GM20000 (cell line): Measurements from ENCODE around the gene DSCAM.

Experiments
- DNase-seq: peaks from one replicate; pipeline ENCODE4 v3.0.0; 2012; ENCODE audit warnings: low spot score
- TF ChIP-seq, protein P1 (sequence below): IDR thresholded peaks from 2 replicates; pipeline ENCODE4 v1.5.1; 2012; ENCODE audit warnings: mild to moderate bottlenecking, control low read depth; ENCODE audit errors: extremely low read depth, missing control alignments

Gene DSCAM

DNA sequence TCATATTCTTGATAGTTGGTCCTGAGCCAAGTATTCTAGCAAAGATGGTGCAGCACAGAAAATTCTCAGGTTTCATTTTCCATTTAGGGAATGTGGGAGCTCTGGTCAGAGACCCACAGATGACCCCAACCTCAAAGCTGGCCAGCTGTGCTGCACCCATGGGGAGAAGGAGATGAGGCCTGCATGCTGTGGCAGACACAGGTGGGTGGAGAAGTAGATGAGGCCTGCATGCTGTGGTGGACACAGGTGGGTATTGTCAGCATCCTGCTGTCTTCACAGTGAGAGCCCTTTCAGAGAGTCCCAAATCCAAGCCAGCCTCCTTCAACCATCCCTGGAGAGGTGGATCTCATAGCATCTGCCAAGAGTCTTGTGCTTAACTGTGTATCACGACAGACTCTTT, 77.7 kb downstream of the DSCAM start:
- TF ChIP-seq, protein P1, sequence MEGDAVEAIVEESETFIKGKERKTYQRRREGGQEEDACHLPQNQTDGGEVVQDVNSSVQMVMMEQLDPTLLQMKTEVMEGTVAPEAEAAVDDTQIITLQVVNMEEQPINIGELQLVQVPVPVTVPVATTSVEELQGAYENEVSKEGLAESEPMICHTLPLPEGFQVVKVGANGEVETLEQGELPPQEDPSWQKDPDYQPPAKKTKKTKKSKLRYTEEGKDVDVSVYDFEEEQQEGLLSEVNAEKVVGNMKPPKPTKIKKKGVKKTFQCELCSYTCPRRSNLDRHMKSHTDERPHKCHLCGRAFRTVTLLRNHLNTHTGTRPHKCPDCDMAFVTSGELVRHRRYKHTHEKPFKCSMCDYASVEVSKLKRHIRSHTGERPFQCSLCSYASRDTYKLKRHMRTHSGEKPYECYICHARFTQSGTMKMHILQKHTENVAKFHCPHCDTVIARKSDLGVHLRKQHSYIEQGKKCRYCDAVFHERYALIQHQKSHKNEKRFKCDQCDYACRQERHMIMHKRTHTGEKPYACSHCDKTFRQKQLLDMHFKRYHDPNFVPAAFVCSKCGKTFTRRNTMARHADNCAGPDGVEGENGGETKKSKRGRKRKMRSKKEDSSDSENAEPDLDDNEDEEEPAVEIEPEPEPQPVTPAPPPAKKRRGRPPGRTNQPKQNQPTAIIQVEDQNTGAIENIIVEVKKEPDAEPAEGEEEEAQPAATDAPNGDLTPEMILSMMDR, result no peak
- no peak for DNase-seq

DNA sequence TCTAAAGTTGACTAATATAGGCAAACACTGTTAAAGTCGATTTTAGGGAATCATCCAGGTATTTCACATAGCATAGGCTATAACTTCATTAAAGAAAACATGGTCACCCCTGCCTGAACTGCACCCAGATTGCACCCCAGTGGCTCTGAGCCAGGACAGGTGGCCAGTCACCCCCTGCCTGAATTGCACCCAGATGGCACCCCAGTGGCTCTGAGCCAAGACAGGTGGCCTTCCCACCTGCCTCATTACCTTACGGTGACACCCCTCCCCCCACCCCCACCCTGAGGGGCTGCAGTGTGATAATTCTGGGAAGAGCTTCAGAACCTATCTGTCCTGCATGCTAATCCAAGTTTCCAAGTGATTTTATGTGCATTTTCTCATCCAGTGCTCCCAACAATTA, 78.9 kb downstream of the DSCAM start:
- TF ChIP-seq, protein P1, result no peak
- no peak for DNase-seq

DNA sequence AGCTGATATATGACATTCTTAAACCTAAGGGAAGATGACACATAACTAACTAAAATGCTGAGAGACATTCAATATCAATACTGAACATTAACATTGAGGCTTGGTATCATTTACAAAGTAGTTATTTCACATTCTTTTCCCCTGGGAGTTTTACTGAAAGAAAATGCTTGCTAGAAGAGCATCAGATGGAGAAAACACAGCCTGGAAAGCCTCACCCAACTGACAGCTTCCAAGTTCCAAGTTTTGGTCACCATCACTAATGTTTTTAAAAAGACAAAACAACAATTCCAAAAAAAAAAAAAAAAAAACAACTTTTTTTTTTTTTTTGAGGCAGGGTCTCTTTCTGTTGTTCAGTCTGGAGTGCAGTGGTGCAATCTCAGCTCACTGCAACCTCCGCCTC, 80.6 kb downstream of the DSCAM start:
- TF ChIP-seq, protein P1, result no peak
- no peak for DNase-seq

DNA sequence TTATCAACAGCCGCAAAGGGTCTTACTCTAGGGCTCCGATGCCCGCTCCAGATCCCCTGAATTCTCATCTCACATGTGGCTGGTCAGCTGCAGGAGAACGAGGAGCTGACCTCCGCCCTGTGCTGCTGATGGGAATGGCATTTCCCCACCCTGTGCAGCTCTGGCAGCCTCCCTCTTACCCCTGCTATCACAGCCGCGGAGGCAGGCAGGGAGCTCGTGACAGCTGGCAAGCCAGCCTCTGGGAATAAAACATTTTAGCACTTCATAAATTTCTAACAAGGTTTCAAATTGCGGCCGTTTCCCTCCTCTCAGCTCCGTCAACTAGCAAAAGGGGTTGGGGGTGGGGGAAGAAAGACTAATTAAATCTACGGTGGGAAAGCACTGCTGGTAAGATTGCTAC, 81.1 kb downstream of the DSCAM start:
- TF ChIP-seq, protein P1, result no peak
- DNase-seq, result no peak

DNA sequence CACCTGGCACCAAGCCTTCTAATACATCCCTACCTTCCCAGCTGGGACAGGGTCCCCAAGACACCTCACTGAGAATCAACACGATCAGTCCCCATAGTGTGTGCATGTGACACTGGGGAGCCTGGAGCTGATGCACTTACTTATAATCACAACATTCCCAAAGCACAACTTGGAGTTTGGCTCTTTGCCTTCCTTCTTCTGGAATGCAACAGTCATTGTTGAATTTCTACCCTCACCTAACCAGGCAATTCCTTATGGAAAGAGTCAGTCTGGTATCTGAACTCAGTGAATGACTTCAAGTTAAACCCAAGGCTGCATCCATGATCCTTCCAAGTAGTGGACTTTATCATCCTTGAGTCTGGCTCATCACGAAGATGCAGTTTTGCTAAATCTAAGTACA, 86.1 kb downstream of the DSCAM start:
- DNase-seq, result no peak
- TF ChIP-seq, protein P1, result no peak

DNA sequence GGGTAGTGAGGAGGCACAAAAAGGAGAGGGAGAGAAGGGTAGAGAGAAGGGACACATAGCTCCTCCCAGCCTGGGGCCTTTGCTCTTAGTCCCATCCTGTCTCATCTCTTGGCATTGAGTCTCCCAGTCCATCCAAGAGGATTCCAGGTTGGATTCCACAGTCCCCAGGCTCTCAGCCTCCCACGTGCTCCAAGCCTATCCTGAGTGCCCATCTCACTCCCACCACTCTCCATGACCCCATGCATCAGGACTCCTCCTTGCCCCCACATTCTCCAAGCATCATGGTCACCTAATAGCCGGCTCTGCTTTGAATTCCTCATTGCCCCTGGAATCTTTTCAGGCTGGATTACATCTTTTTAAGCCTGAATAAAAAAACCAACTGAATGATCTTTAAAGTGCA, 87.9 kb downstream of the DSCAM start:
- TF ChIP-seq, protein P1, result no peak
- no peak for DNase-seq

DNA sequence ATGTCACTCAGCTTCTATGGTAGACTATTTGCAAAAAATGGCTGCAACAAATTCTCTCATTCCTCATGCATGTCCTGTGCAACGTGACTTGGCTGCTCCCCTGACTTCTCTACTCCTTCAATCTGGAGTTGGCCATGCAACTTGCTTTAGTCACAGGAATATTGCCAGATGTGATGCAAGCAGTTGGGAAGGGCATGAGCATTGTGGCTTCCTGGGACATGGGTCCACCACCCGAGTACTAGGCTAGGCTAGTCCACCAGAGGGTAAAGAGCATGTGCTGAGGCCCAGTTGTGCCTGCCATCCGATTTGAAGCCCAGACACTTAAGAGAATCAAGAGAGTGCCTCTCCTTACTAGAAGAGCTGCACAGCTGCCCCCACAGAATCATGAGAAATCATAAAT, 89.6 kb downstream of the DSCAM start:
- no peak for DNase-seq
- TF ChIP-seq, protein P1, result no peak
